ENCODE measurements around the gene ADGRF4. TPM values are rescaled to one million over a fixed set of nuclear protein-coding genes. Genes with fewer than 3 reads are reported as not detected.

The ADGRF4 gene
- total RNA-seq, 3 donors from 2014 or later (not counting 1 experiment from before 2014, with no cell fraction given): not detected

GRCh38 chr6:47672816-47673215 lies 25.6 kb upstream of the ADGRF4 start:
- ATAC-seq (no peak), DNase-seq (no peak)
- no peaks in the 10 kb centered on the region for H3K4me1 ChIP-seq (ENCODE audit: control insufficient read depth, insufficient read depth, low read length)
- no peaks in the 10 kb centered on the region for H3K9me3 ChIP-seq (ENCODE audit: control insufficient read depth, insufficient read depth, low read length)
- Mint-ChIP-seq H3K9me3 (no peaks in the 10 kb centered on the region), H3K27me3 (ENCODE audit: low read depth in 2 of 2) (peaks cover 2 to 28% of the 10 kb centered on the region in 2 donors), H3K4me3 (no peak overlapping the region), H3K36me3 (no peaks in the 10 kb centered on the region), H3K4me1 (no peaks in the 10 kb centered on the region), H3K27ac (no peak overlapping the region)
- no peaks in the 10 kb centered on the region for H3K36me3 ChIP-seq (ENCODE audit: control insufficient read depth, insufficient read depth, low read length)
- H3K27me3 ChIP-seq (ENCODE audit: control insufficient read depth, insufficient read depth, low read length): no peaks in the 10 kb centered on the region
- no peak overlapping the region for H3K4me3 ChIP-seq (ENCODE audit: low read length)
- 71% methylated on average over 1 of the region's 1 CpG for WGBS (ENCODE audit: insufficient coverage)
- intact Hi-C loops (cut with micrococcal nuclease): no loop called here
- no peak overlapping the region for H3K27ac ChIP-seq (ENCODE audit: low read length)
- TF ChIP-seq, protein P1, sequence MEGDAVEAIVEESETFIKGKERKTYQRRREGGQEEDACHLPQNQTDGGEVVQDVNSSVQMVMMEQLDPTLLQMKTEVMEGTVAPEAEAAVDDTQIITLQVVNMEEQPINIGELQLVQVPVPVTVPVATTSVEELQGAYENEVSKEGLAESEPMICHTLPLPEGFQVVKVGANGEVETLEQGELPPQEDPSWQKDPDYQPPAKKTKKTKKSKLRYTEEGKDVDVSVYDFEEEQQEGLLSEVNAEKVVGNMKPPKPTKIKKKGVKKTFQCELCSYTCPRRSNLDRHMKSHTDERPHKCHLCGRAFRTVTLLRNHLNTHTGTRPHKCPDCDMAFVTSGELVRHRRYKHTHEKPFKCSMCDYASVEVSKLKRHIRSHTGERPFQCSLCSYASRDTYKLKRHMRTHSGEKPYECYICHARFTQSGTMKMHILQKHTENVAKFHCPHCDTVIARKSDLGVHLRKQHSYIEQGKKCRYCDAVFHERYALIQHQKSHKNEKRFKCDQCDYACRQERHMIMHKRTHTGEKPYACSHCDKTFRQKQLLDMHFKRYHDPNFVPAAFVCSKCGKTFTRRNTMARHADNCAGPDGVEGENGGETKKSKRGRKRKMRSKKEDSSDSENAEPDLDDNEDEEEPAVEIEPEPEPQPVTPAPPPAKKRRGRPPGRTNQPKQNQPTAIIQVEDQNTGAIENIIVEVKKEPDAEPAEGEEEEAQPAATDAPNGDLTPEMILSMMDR (IDR thresholded peaks at IDR 0.05): no peak

DNA sequence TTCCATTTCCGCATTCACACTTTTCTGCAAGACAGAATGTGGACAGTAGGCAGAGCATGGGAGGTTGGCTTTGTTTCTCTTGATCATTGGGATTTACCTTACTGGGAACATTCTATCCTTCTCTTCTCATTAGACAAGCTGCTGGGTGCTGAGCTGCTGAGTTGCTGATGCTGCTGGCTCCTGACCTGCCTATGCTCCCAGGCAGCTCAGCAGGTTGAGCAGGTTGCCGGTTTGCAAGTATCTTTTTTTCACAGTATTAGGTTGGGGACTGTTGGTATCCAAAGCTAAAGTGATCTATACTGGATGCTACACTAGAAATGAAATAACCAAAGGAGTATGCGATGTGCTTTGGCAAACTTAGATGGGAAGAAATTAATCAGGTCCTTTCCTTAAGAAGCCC lies 23.7 kb upstream of the ADGRF4 start:
- TF ChIP-seq, protein P1 (IDR thresholded peaks at IDR 0.05): no peak
- no peak overlapping the region for H3K27ac ChIP-seq (ENCODE audit: low read length)
- WGBS (ENCODE audit: insufficient coverage): 100% methylated on average over 2 of the region's 3 CpGs
- Mint-ChIP-seq H3K36me3 (no peaks in the 10 kb centered on the region), H3K27me3 (ENCODE audit: low read depth in 2 of 2) (peaks cover 2 to 22% of the 10 kb centered on the region in 2 donors), H3K27ac (no peak overlapping the region), H3K4me1 (no peaks in the 10 kb centered on the region), H3K9me3 (no peaks in the 10 kb centered on the region), H3K4me3 (no peak overlapping the region)
- H3K4me3 ChIP-seq (ENCODE audit: low read length): no peak overlapping the region
- no peaks in the 10 kb centered on the region for H3K9me3 ChIP-seq (ENCODE audit: control insufficient read depth, insufficient read depth, low read length)
- no peaks in the 10 kb centered on the region for H3K36me3 ChIP-seq (ENCODE audit: control insufficient read depth, insufficient read depth, low read length)
- intact Hi-C loops (cut with micrococcal nuclease): no loop called here
- ATAC-seq (no peak), DNase-seq (no peak)
- H3K4me1 ChIP-seq (ENCODE audit: control insufficient read depth, insufficient read depth, low read length): no peaks in the 10 kb centered on the region
- H3K27me3 ChIP-seq (ENCODE audit: control insufficient read depth, insufficient read depth, low read length): no peaks in the 10 kb centered on the region

GRCh38 chr6:47677381-47678100 lies 20.8 kb upstream of the ADGRF4 start:
- Histone ChIP-seq H3K9me3 (ENCODE audit: control insufficient read depth, insufficient read depth, low read length) (no peaks in the 10 kb centered on the region), H3K27ac (ENCODE audit: low read length) (no peak overlapping the region), H3K36me3 (ENCODE audit: control insufficient read depth, insufficient read depth, low read length) (no peaks in the 10 kb centered on the region), H3K27me3 (ENCODE audit: control insufficient read depth, insufficient read depth, low read length) (no peaks in the 10 kb centered on the region), H3K4me1 (ENCODE audit: control insufficient read depth, insufficient read depth, low read length) (no peaks in the 10 kb centered on the region), H3K4me3 (ENCODE audit: low read length) (no peak overlapping the region)
- no peaks in the 10 kb centered on the region for H3K9me3 Mint-ChIP-seq
- DNase-seq: no peak
- intact Hi-C loops (cut with micrococcal nuclease): no loop called here
- H3K36me3 Mint-ChIP-seq: no peaks in the 10 kb centered on the region
- no peak overlapping the region for H3K4me3 Mint-ChIP-seq
- no peak for ATAC-seq
- H3K27ac Mint-ChIP-seq: no peak overlapping the region
- peaks cover 2 to 16% of the 10 kb centered on the region in 2 donors for H3K27me3 Mint-ChIP-seq (ENCODE audit: low read depth in 2 of 2)
- TF ChIP-seq, protein P1 (IDR thresholded peaks at IDR 0.05): no peak
- no peaks in the 10 kb centered on the region for H3K4me1 Mint-ChIP-seq
- WGBS (ENCODE audit: insufficient coverage): 79% methylated on average over 4 of the region's 4 CpGs

DNA sequence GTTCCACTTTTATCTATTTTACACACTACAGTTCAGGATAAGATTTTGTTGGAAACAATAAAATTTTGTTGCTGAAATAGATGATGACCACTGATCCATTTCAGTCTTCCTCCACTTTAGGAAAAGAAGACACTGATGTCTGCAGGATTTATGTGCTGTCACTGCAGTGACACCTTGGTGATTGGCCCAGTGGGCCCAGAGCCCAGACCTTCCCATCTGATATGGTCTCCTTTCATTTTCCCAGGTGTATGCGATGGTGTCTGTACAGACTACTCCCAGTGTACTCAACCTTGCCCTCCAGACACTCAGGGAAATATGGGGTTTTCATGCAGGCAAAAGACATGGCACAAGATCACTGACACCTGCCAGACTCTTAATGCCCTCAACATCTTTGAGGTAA lies 19.6 kb upstream of the ADGRF4 start:
- Histone ChIP-seq H3K4me1 (ENCODE audit: control insufficient read depth, insufficient read depth, low read length) (no peaks in the 10 kb centered on the region), H3K36me3 (ENCODE audit: control insufficient read depth, insufficient read depth, low read length) (no peaks in the 10 kb centered on the region), H3K4me3 (ENCODE audit: low read length) (no peak overlapping the region), H3K27ac (ENCODE audit: low read length) (no peak overlapping the region), H3K9me3 (ENCODE audit: control insufficient read depth, insufficient read depth, low read length) (no peaks in the 10 kb centered on the region), H3K27me3 (ENCODE audit: control insufficient read depth, insufficient read depth, low read length) (no peaks in the 10 kb centered on the region)
- TF ChIP-seq, protein P1 (IDR thresholded peaks at IDR 0.05): no peak
- H3K36me3 Mint-ChIP-seq: no peaks in the 10 kb centered on the region
- H3K27me3 Mint-ChIP-seq (ENCODE audit: low read depth in 2 of 2): peaks cover 2 to 16% of the 10 kb centered on the region in 2 donors
- H3K4me3 Mint-ChIP-seq: no peak overlapping the region
- intact Hi-C loops (cut with micrococcal nuclease): no loop called here
- 100% methylated on average over 1 of the region's 1 CpG for WGBS (ENCODE audit: insufficient coverage)
- no peaks in the 10 kb centered on the region for H3K9me3 Mint-ChIP-seq
- H3K27ac Mint-ChIP-seq: no peak overlapping the region
- no peak for ATAC-seq
- H3K4me1 Mint-ChIP-seq: no peaks in the 10 kb centered on the region
- no peak for DNase-seq

Measured in natural killer cell (primary cell).